ENCODE data around the gene GPR63. TPM values are rescaled to one million over a fixed set of nuclear protein-coding genes. Genes with fewer than 3 reads are reported as not detected.

The GPR63 gene
- total and polyA plus RNA-seq, 2 donors (not counting 1 experiment from before 2014, with no cell fraction given), result 1.2 to 3.0 TPM

DNA sequence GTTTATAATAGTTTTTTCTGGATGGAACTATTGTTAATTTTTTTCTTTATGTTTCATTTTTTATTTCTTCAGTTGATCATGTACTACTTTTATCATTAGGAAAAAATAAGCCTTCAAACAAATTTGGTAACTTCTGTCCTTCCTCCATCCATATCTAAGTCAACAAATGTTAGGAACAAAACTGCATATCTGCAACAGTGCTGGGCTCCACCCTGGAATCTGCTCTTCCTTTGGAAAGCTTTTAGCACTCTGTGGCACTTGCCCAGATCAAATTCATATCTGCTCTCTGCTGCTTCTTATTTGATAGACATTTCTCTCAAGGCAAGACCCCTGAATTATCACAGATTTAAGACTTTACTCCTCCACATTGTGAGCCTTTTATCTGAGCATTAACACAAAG is 24.3 kb upstream of the GPR63 start:
- Histone ChIP-seq H3K79me2 (ENCODE audit: control insufficient read depth, insufficient read depth, low read length) (no peaks in the 10 kb centered on the region), H3K4me2 (ENCODE audit: extremely low read depth, insufficient read depth, low read length) (no peak overlapping the region), H3K27me3 (ENCODE audit: control insufficient read depth, insufficient read depth, low read length) (peaks cover 3% of the 10 kb centered on the region), H3K36me3 (ENCODE audit: control insufficient read depth, insufficient read depth, low read length) (no peaks in the 10 kb centered on the region), H3K4me3 (replicated peaks in 1 of 4; ENCODE audit: control extremely low read depth in 1 of 4, insufficient read depth in 1 of 4, low read depth in 3 of 4, low read length in 4 of 4) (no peak overlapping the region), H3K27ac (ENCODE audit: insufficient read depth, low read length) (no peak overlapping the region), H3K4me1 (ENCODE audit: control insufficient read depth, extremely low read depth, insufficient read depth, low read length) (no peaks in the 10 kb centered on the region), H3K9ac (ENCODE audit: insufficient read depth, low read length) (no peak overlapping the region), H3K9me3 (ENCODE audit: control insufficient read depth, insufficient read depth, low read depth, low read length) (no peaks in the 10 kb centered on the region), H4K20me1 (ENCODE audit: control insufficient read depth, extremely low read depth, insufficient read depth, low read length) (no peaks in the 10 kb centered on the region), H2AFZ (ENCODE audit: low read length) (no peak overlapping the region)
- TF ChIP-seq, protein P1, sequence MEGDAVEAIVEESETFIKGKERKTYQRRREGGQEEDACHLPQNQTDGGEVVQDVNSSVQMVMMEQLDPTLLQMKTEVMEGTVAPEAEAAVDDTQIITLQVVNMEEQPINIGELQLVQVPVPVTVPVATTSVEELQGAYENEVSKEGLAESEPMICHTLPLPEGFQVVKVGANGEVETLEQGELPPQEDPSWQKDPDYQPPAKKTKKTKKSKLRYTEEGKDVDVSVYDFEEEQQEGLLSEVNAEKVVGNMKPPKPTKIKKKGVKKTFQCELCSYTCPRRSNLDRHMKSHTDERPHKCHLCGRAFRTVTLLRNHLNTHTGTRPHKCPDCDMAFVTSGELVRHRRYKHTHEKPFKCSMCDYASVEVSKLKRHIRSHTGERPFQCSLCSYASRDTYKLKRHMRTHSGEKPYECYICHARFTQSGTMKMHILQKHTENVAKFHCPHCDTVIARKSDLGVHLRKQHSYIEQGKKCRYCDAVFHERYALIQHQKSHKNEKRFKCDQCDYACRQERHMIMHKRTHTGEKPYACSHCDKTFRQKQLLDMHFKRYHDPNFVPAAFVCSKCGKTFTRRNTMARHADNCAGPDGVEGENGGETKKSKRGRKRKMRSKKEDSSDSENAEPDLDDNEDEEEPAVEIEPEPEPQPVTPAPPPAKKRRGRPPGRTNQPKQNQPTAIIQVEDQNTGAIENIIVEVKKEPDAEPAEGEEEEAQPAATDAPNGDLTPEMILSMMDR (conservative IDR thresholded peaks at IDR 0.05 in 1 of 2, IDR thresholded peaks at IDR 0.05 in 1 of 2; ENCODE audit: low read depth in 1 of 2, low read length in 2 of 2), result no peak
- TF ChIP-seq EZH2 (IDR thresholded peaks at IDR 0.05; ENCODE audit: low read length, missing control alignments), result no peak
- DNase-seq (ENCODE audit: low read depth in 2 of 2), result no peak

DNA sequence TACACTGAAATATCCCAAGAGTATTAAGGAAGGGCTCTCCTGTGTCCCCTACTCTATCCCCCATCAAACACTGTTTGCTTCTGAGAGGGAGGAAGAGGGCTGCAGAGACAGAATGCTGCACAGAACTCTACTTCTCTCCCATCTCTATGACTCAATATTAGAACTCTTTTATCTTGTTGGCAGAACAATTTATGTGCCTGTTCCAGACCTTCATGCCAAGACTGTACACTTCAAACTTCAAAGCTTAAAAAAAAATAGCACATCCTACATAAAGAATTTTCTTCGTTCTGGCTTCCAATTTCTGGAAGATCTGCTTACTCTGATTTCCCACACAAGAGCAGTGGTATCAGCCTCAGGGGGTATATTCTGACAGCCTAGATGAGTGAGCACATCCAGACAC is 19.6 kb upstream of the GPR63 start:
- Histone ChIP-seq H3K36me3 (ENCODE audit: control insufficient read depth, insufficient read depth, low read length) (no peaks in the 10 kb centered on the region), H2AFZ (ENCODE audit: low read length) (no peak overlapping the region), H3K27me3 (ENCODE audit: control insufficient read depth, insufficient read depth, low read length) (peaks cover 3% of the 10 kb centered on the region), H3K9ac (ENCODE audit: insufficient read depth, low read length) (no peak overlapping the region), H3K4me3 (replicated peaks in 1 of 4; ENCODE audit: control extremely low read depth in 1 of 4, insufficient read depth in 1 of 4, low read depth in 3 of 4, low read length in 4 of 4) (no peak overlapping the region), H3K9me3 (ENCODE audit: control insufficient read depth, insufficient read depth, low read depth, low read length) (no peaks in the 10 kb centered on the region), H3K4me2 (ENCODE audit: extremely low read depth, insufficient read depth, low read length) (no peak overlapping the region), H3K27ac (ENCODE audit: insufficient read depth, low read length) (no peak overlapping the region), H3K79me2 (ENCODE audit: control insufficient read depth, insufficient read depth, low read length) (no peaks in the 10 kb centered on the region), H3K4me1 (ENCODE audit: control insufficient read depth, extremely low read depth, insufficient read depth, low read length) (no peaks in the 10 kb centered on the region), H4K20me1 (ENCODE audit: control insufficient read depth, extremely low read depth, insufficient read depth, low read length) (no peaks in the 10 kb centered on the region)
- DNase-seq (ENCODE audit: low read depth in 2 of 2), result no peak
- TF ChIP-seq EZH2 (IDR thresholded peaks at IDR 0.05; ENCODE audit: low read length, missing control alignments), result no peak
- TF ChIP-seq, protein P1 (conservative IDR thresholded peaks at IDR 0.05 in 1 of 2, IDR thresholded peaks at IDR 0.05 in 1 of 2; ENCODE audit: low read depth in 1 of 2, low read length in 2 of 2), result no peak

DNA sequence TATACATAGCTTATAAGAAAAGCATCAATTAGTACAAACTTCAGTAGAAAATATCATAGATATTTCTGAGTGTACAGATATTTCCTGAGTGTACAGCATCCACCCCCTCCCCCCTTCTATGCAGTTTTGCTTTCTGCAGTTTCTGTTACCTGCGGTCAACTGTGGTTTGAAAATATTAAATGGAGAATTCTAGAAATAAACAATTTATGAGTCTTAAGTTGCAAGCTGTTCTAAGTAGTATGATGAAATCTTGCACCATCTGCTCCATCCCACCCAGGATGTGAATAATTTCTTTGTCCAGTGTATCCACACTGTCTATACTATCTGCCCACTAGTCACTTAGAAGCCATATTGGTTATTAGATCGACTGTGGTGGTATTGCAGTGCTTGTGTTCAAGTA is 15.8 kb upstream of the GPR63 start:
- Histone ChIP-seq H3K9ac (ENCODE audit: insufficient read depth, low read length) (no peak overlapping the region), H3K27ac (ENCODE audit: insufficient read depth, low read length) (no peak overlapping the region), H2AFZ (ENCODE audit: low read length) (no peak overlapping the region), H3K9me3 (ENCODE audit: control insufficient read depth, insufficient read depth, low read depth, low read length) (no peaks in the 10 kb centered on the region), H4K20me1 (ENCODE audit: control insufficient read depth, extremely low read depth, insufficient read depth, low read length) (no peaks in the 10 kb centered on the region), H3K79me2 (ENCODE audit: control insufficient read depth, insufficient read depth, low read length) (no peaks in the 10 kb centered on the region), H3K4me3 (replicated peaks in 1 of 4; ENCODE audit: control extremely low read depth in 1 of 4, insufficient read depth in 1 of 4, low read depth in 3 of 4, low read length in 4 of 4) (no peak overlapping the region), H3K27me3 (ENCODE audit: control insufficient read depth, insufficient read depth, low read length) (peaks cover 3% of the 10 kb centered on the region), H3K4me2 (ENCODE audit: extremely low read depth, insufficient read depth, low read length) (no peak overlapping the region), H3K36me3 (ENCODE audit: control insufficient read depth, insufficient read depth, low read length) (no peaks in the 10 kb centered on the region), H3K4me1 (ENCODE audit: control insufficient read depth, extremely low read depth, insufficient read depth, low read length) (no peaks in the 10 kb centered on the region)
- DNase-seq (ENCODE audit: low read depth in 2 of 2), result peak in 1 of 2 donors; percentile 39
- TF ChIP-seq, protein P1 (conservative IDR thresholded peaks at IDR 0.05 in 1 of 2, IDR thresholded peaks at IDR 0.05 in 1 of 2; ENCODE audit: low read depth in 1 of 2, low read length in 2 of 2), result no peak
- no peak for TF ChIP-seq EZH2 (IDR thresholded peaks at IDR 0.05; ENCODE audit: low read length, missing control alignments)

Data from fibroblast of lung (primary cell).